GM12878 (cell line): ENCODE data around the gene SLC30A4. TPM values are rescaled to one million over a fixed set of nuclear protein-coding genes. Genes with fewer than 3 reads are reported as not detected.

ENCODE experiments used
- ATAC-seq: fragments of 200-7000 bp; cut with Tn5 transposase; 3 replicates; pipeline ENCODE4 v1.9.1; 2020; ENCODE audit warnings: mild to moderate bottlenecking, moderate library complexity
- BruUV-seq: library from RNA; stranded (reverse); fragments of 400-500 nt; replicated peaks from 2 replicates; lab custom pipeline; 2021; lab: Mats Ljungman, UMichigan
- CTCF ChIA-PET: fragments of 300-600 bp; sonication (Branson Sonifier 250); formaldehyde crosslinking; extraction: SDS; loops from one replicate; lab custom pipeline; 2021; ENCODE audit warnings: inconsistent platforms; lab: Yijun Ruan, JAX
- POLR2A ChIA-PET: fragments of 350-600 bp; formaldehyde crosslinking; extraction: SDS; loops from one replicate; lab custom pipeline; 2021; ENCODE audit warnings: inconsistent platforms; lab: Charles Lee
- RAD21 ChIA-PET: fragments of 300-600 bp; sonication (Branson Sonifier 250); formaldehyde crosslinking; loops from one replicate; lab custom pipeline; 2023; ENCODE audit warnings: antibody characterized with exemption; ENCODE audit not compliant: unreplicated experiment; lab: Charles Lee
- SMC1A ChIA-PET: fragments of 300-600 bp; sonication (Branson Sonifier 250); formaldehyde crosslinking; loops from one replicate; lab custom pipeline; 2023; ENCODE audit not compliant: unreplicated experiment, uncharacterized antibody; lab: Charles Lee
- DNase-seq: peaks from one replicate; pipeline ENCODE4 v3.0.0-alpha.2; 2011; ENCODE audit warnings: low read depth, low spot score
- FAIRE-seq: peaks from 3 replicates; lab custom pipeline; 2011; peaks lifted over from hg19 to GRCh38; lab: Jason Lieb, UNC
- H2AFZ ChIP-seq: 2 replicates; pipeline ENCODE4 v1.6.0; 2011; ENCODE audit warnings: low read depth, low read length, control low read depth; ENCODE audit not compliant: control insufficient read depth
- H3K27ac ChIP-seq: 2 replicates; pipeline ENCODE4 v1.5.1; 2011; ENCODE audit warnings: control low read depth; ENCODE audit not compliant: control insufficient read depth, insufficient read depth
- H3K27me3 ChIP-seq, 2 experiments: replicated peaks in 1 of 2; 2 replicates each; pipeline versions ENCODE4 v1.6.0 to v1.6.1; 2011; ENCODE audit warnings: low read length in 1 of 2; ENCODE audit not compliant: control insufficient read depth in 2 of 2, insufficient read depth in 2 of 2
- H3K36me3 ChIP-seq, 2 experiments: 2 replicates each; pipeline ENCODE4 v1.5.1; 2011; ENCODE audit warnings: low read length in 1 of 2; ENCODE audit not compliant: control insufficient read depth in 2 of 2, insufficient read depth in 2 of 2
- H3K4me1 ChIP-seq: 2 replicates; pipeline ENCODE4 v1.6.1; 2011; ENCODE audit warnings: mild to moderate bottlenecking, low read length, moderate library complexity, mixed read lengths; ENCODE audit not compliant: control insufficient read depth, insufficient read depth
- H3K4me2 ChIP-seq: 2 replicates; pipeline ENCODE4 v1.6.0; 2011; ENCODE audit warnings: control low read depth; ENCODE audit not compliant: control insufficient read depth, insufficient read depth
- H3K4me3 ChIP-seq: fragments of 200-600 bp; sonication (generic); 2 replicates; pipeline ENCODE4 v1.5.1; 2016
- H3K79me2 ChIP-seq: 2 replicates; pipeline ENCODE4 v1.6.0; 2011; ENCODE audit warnings: low read length; ENCODE audit not compliant: control insufficient read depth, insufficient read depth
- H3K9ac ChIP-seq: 2 replicates; pipeline ENCODE4 v1.8.0; 2011; ENCODE audit warnings: low read length, control low read depth, mixed read lengths; ENCODE audit not compliant: control insufficient read depth, insufficient read depth
- H3K9me3 ChIP-seq: replicated peaks from 3 replicates; pipeline ENCODE4 v1.5.1; 2011; ENCODE audit warnings: mild to moderate bottlenecking, low read length; ENCODE audit not compliant: control insufficient read depth, insufficient read depth
- H4K20me1 ChIP-seq: 2 replicates; pipeline ENCODE4 v1.6.0; 2011; ENCODE audit not compliant: control insufficient read depth, insufficient read depth
- ATF2 ChIP-seq: IDR thresholded peaks from 2 replicates; pipeline ENCODE4 v1.6.1; 2012; ENCODE audit warnings: low read length, inconsistent platforms
- CHD1 ChIP-seq: IDR thresholded peaks from 2 replicates; pipeline ENCODE4 v1.6.1; 2012; ENCODE audit warnings: low read depth, low read length, improper control_type of control experiment
- GABPA ChIP-seq: IDR thresholded peaks from 2 replicates; pipeline ENCODE4 v1.6.1; 2014; ENCODE audit warnings: antibody characterized with exemption, low read depth, mild to moderate bottlenecking, inconsistent platforms
- HCFC1 ChIP-seq: fragments of 150-350 bp; IDR thresholded peaks from 2 replicates; pipeline ENCODE4 v1.6.1; 2014; ENCODE audit warnings: low read length
- KAT2A ChIP-seq: conservative IDR thresholded peaks from 2 replicates; pipeline ENCODE4 v1.6.1; 2011; ENCODE audit warnings: low read depth, low read length; ENCODE audit not compliant: control insufficient read depth
- NRF1 ChIP-seq: conservative IDR thresholded peaks from 2 replicates; pipeline ENCODE4 v1.6.1; 2011; ENCODE audit warnings: mild to moderate bottlenecking, low read depth, low read length, improper control_type of control experiment
- SREBF2 ChIP-seq: IDR thresholded peaks from 2 replicates; pipeline ENCODE4 v1.6.1; 2012; ENCODE audit warnings: mild to moderate bottlenecking, low read length
- TBL1XR1 ChIP-seq: IDR thresholded peaks from 2 replicates; pipeline ENCODE4 v1.6.1; 2012; ENCODE audit warnings: low read depth, low read length, improper control_type of control experiment
- TCF12 ChIP-seq: IDR thresholded peaks from 2 replicates; pipeline ENCODE4 v1.6.1; 2011; ENCODE audit warnings: low read depth, mild to moderate bottlenecking, low read length
- ZBTB33 ChIP-seq: fragments of 450-650 bp; IDR thresholded peaks from 2 replicates; pipeline ENCODE4 v1.6.1; 2017; ENCODE audit warnings: mild to moderate bottlenecking
- ZNF622 ChIP-seq: fragments of 450-650 bp; IDR thresholded peaks from 2 replicates; pipeline ENCODE4 v1.6.1; 2017; ENCODE audit warnings: mild to moderate bottlenecking, inconsistent platforms
- WGBS: methylation state at CpG from one replicate; pipeline ENCODE4 v1.1.6; 2016; ENCODE audit warnings: low lambda C conversion rate; ENCODE audit not compliant: insufficient replicate concordance, insufficient coverage; ENCODE audit errors: missing lambda C conversion rate; 5-methylcytosine and 5-hydroxymethylcytosine counted together
- in situ Hi-C: fragments of 300-500 bp; cut with MboI; formaldehyde crosslinking; loops from 9 replicates; pipeline ENCODE4 v1.14.3; 2018; ENCODE audit warnings: mixed read lengths
- intact Hi-C: fragments of 100-400 bp; cut with micrococcal nuclease; formaldehyde crosslinking; loops from one replicate; pipeline ENCODE4 v1.14.2; 2022; ENCODE audit not compliant: unreplicated experiment
- polyA plus RNA-seq, 11 experiments: library from polyadenylated mRNA; depleted of rRNA in 4 of 11; unstranded in 6 of 11; stranded (reverse) in 5 of 11; fragments of >200 nt; fragmentation: Nextera tagmentation in 4 of 11; fragmentation: Illumina TruSeq in 1 of 11; extraction: Ambion mirVana in 4 of 11; extraction: Trizol in 1 of 11; gene quantifications; 1 replicate in 1 of 11; 2 replicates in 10 of 11; pipeline versions ENCODE4 v1.2.1 to v1.2.3, GENCODE V29; 2011 to 2016; ENCODE audit warnings: inconsistent platforms in 2 of 11, missing spikeins in 2 of 11, low read depth in 1 of 11
- total RNA-seq, 4 experiments: library from RNA; depleted of rRNA in 3 of 4; stranded (reverse); fragments of >200 nt in 3 of 4; fragmentation: Illumina TruSeq in 1 of 4; extraction: Trizol in 1 of 4; gene quantifications; 2 replicates each; pipeline versions ENCODE4 v1.2.1 to v1.2.3, GENCODE V29; 2013 to 2021
- TF ChIP-seq, protein P1 (sequence below): fragments of 450-650 bp; IDR thresholded peaks from 2 replicates; pipeline ENCODE4 v1.6.1; 2017; ENCODE audit warnings: mild to moderate bottlenecking, moderate library complexity

SLC30A4 gene
- total and polyA plus RNA-seq, 10 of the 15 experiments (the other 5 are each of a cell fraction or from before 2014, with no cell fraction given), result 0.05 to 0.31 (median 0.20) TPM

DNA sequence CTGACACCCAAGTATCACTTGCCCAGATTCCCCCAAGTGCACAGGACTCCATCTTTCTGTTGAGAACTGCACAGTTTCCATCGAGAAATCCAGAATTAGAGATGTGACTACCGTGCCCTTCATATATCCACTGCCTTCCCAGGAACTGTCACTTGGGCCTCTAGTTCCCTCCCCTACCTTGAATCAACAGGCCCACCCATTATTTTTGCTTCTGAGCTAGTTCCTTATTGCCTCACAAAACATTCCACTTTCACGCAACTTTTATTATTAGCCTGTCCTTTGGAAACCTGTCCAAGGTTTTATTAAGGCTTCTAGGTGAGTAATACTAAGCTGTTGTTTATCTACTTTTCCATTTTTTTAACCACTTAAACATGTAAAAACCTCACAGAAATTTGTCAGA, 17.1 kb upstream of the SLC30A4 start:
- TF ChIP-seq GABPA (no peak), ZNF622 (no peak), NRF1 (no peak), TCF12 (no peak), KAT2A (no peak)
- POLR2A ChIA-PET, result interaction anchor here (0.7 kb wide), 1 partner anchor 8 kb away, joined by 3 read pairs; no protein-coding TSS in a partner anchor

DNA sequence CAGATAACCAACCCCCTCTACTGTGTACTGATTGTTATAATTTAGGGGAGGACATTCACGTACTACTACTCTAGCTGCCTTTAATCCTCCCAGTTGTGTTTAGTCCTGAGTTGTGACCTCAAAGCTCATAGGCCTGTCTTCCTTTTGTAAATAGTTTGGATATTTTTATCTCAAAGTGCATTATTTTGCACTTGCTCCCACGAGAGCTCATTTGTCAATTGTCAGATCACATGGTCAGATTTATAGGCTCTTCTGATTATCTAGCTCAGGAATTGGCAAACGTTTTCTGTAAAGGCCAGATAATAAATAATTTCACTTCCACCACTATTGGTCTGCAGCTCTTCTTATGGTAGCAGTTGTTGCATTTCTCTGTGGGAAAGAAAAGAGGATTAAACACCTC, 14.4 kb upstream of the SLC30A4 start:
- H3K9ac ChIP-seq, result no peak overlapping the region
- BruUV-seq, result no TSS peak
- H3K36me3 ChIP-seq, result no peaks in the 10 kb centered on the region
- FAIRE-seq (no peak), DNase-seq (no peak), ATAC-seq (no peak)
- no peak overlapping the region for H3K4me3 ChIP-seq
- ChIA-PET POLR2A (interaction anchor here (0.9 kb wide), 1 partner anchor 50 kb away, joined by 3 read pairs; no protein-coding TSS in a partner anchor), RAD21 (no interaction called here), SMC1A (no interaction called here), CTCF (interaction anchor here (0.7 kb wide), 1 partner anchor 75 kb away, joined by 3 read pairs; no protein-coding TSS in a partner anchor)
- H3K79me2 ChIP-seq, result no peaks in the 10 kb centered on the region
- in situ Hi-C loops, result no loop called here
- no peaks in the 10 kb centered on the region for H3K4me1 ChIP-seq
- no peaks in the 10 kb centered on the region for H3K27me3 ChIP-seq
- H4K20me1 ChIP-seq, result no peaks in the 10 kb centered on the region
- no peak overlapping the region for H3K27ac ChIP-seq
- H2AFZ ChIP-seq, result no peak overlapping the region
- intact Hi-C loops, result no loop called here
- WGBS, result 31% methylated on average over 3 of the region's 3 CpGs
- no peak overlapping the region for H3K4me2 ChIP-seq
- H3K9me3 ChIP-seq, result no peaks in the 10 kb centered on the region
- TF ChIP-seq ATF2, result no peak
- TF ChIP-seq, protein P1, sequence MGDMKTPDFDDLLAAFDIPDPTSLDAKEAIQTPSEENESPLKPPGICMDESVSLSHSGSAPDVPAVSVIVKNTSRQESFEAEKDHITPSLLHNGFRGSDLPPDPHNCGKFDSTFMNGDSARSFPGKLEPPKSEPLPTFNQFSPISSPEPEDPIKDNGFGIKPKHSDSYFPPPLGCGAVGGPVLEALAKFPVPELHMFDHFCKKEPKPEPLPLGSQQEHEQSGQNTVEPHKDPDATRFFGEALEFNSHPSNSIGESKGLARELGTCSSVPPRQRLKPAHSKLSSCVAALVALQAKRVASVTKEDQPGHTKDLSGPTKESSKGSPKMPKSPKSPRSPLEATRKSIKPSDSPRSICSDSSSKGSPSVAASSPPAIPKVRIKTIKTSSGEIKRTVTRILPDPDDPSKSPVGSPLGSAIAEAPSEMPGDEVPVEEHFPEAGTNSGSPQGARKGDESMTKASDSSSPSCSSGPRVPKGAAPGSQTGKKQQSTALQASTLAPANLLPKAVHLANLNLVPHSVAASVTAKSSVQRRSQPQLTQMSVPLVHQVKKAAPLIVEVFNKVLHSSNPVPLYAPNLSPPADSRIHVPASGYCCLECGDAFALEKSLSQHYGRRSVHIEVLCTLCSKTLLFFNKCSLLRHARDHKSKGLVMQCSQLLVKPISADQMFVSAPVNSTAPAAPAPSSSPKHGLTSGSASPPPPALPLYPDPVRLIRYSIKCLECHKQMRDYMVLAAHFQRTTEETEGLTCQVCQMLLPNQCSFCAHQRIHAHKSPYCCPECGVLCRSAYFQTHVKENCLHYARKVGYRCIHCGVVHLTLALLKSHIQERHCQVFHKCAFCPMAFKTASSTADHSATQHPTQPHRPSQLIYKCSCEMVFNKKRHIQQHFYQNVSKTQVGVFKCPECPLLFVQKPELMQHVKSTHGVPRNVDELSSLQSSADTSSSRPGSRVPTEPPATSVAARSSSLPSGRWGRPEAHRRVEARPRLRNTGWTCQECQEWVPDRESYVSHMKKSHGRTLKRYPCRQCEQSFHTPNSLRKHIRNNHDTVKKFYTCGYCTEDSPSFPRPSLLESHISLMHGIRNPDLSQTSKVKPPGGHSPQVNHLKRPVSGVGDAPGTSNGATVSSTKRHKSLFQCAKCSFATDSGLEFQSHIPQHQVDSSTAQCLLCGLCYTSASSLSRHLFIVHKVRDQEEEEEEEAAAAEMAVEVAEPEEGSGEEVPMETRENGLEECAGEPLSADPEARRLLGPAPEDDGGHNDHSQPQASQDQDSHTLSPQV, result no peak
- no peak for TF ChIP-seq ZBTB33
- TF ChIP-seq CHD1, result no peak
- no peak for TF ChIP-seq SREBF2
- no peak for TF ChIP-seq HCFC1
- no peak for TF ChIP-seq TBL1XR1

More for the DNA sequence above, 17.1 kb upstream of the SLC30A4 start:
- CTCF ChIA-PET, result no interaction called here
- 72% methylated on average over 3 of the region's 3 CpGs for WGBS
- RAD21 ChIA-PET, result no interaction called here
- no peak for ATAC-seq
- Histone ChIP-seq H4K20me1 (no peaks in the 10 kb centered on the region), H3K27me3 (no peaks in the 10 kb centered on the region), H3K36me3 (no peaks in the 10 kb centered on the region), H3K27ac (no peak overlapping the region), H3K79me2 (no peaks in the 10 kb centered on the region), H3K9me3 (no peaks in the 10 kb centered on the region), H3K9ac (no peak overlapping the region), H2AFZ (no peak overlapping the region), H3K4me1 (no peaks in the 10 kb centered on the region), H3K4me2 (no peak overlapping the region), H3K4me3 (no peak overlapping the region)
- in situ Hi-C loops (no loop called here), intact Hi-C loops (no loop called here)
- SMC1A ChIA-PET, result no interaction called here
- no TSS peak for BruUV-seq
- DNase-seq, result no peak
- no peak for FAIRE-seq
